GM12878 (cell line): ENCODE data around the gene GPR155. TPM values are rescaled to one million over a fixed set of nuclear protein-coding genes. Genes with fewer than 3 reads are reported as not detected.
A peak's percentile ranks its signal among the peaks of the same experiment; 100 is the strongest.

Experiments used
- ASH2L ChIP-seq: fragments of 300-600, 200-600 bp; sonication (generic); IDR thresholded peaks from 2 replicates; pipeline ENCODE4 v1.6.1; 2017; ENCODE audit warnings: low read depth, mild to moderate bottlenecking, borderline replicate concordance
- ESRRA ChIP-seq: IDR thresholded peaks from 2 replicates; pipeline ENCODE4 v1.6.1; 2012; ENCODE audit warnings: mild to moderate bottlenecking, low read length, improper control_type of control experiment
- MTA3 ChIP-seq: IDR thresholded peaks from 2 replicates; pipeline ENCODE4 v1.6.1; 2012; ENCODE audit warnings: low read length, inconsistent platforms, borderline replicate concordance
- NFYB ChIP-seq: IDR thresholded peaks from 2 replicates; pipeline ENCODE4 v1.6.1; 2011; ENCODE audit warnings: low read depth, mild to moderate bottlenecking, low read length, improper control_type of control experiment, moderate library complexity; ENCODE audit not compliant: insufficient read depth
- RCOR1 ChIP-seq: conservative IDR thresholded peaks from 2 replicates; pipeline ENCODE4 v1.6.1; 2012; ENCODE audit warnings: low read depth, low read length, improper control_type of control experiment
- SIN3A ChIP-seq: IDR thresholded peaks from 2 replicates; pipeline ENCODE4 v1.6.1; 2012; ENCODE audit warnings: low read depth, low read length, improper control_type of control experiment
- SP1 ChIP-seq: IDR thresholded peaks from one replicate; pipeline ENCODE4 v1.6.1; 2011; ENCODE audit warnings: low read depth, low read length
- SPI1 ChIP-seq: IDR thresholded peaks from 2 replicates; pipeline ENCODE4 v1.6.1; 2011; ENCODE audit warnings: low read depth, mild to moderate bottlenecking, low read length, moderate library complexity, borderline replicate concordance; ENCODE audit not compliant: insufficient read depth
- STAT3 ChIP-seq: IDR thresholded peaks from 2 replicates; pipeline ENCODE4 v1.6.1; 2011; ENCODE audit warnings: low read depth, low read length, improper control_type of control experiment
- SUPT20H ChIP-seq: IDR thresholded peaks from 2 replicates; pipeline ENCODE4 v1.6.1; 2011; ENCODE audit warnings: low read depth, mild to moderate bottlenecking, low read length, moderate library complexity, borderline replicate concordance; ENCODE audit not compliant: control insufficient read depth
- TCF7 ChIP-seq: IDR thresholded peaks from 2 replicates; pipeline ENCODE4 v1.6.1; 2014; ENCODE audit warnings: antibody characterized with exemption, borderline replicate concordance
- polyA plus RNA-seq, 11 experiments: library from polyadenylated mRNA; depleted of rRNA in 4 of 11; unstranded in 6 of 11; stranded (reverse) in 5 of 11; fragments of >200 nt; fragmentation: Nextera tagmentation in 4 of 11; fragmentation: Illumina TruSeq in 1 of 11; extraction: Ambion mirVana in 4 of 11; extraction: Trizol in 1 of 11; gene quantifications; 1 replicate in 1 of 11; 2 replicates in 10 of 11; pipeline versions ENCODE4 v1.2.1 to v1.2.3, GENCODE V29; 2011 to 2016; ENCODE audit warnings: inconsistent platforms in 2 of 11, missing spikeins in 2 of 11, low read depth in 1 of 11
- total RNA-seq, 4 experiments: library from RNA; depleted of rRNA in 3 of 4; stranded (reverse); fragments of >200 nt in 3 of 4; fragmentation: Illumina TruSeq in 1 of 4; extraction: Trizol in 1 of 4; gene quantifications; 2 replicates each; pipeline versions ENCODE4 v1.2.1 to v1.2.3, GENCODE V29; 2013 to 2021
- TF ChIP-seq, protein P1 (sequence below): IDR thresholded peaks from 2 replicates; pipeline ENCODE4 v1.6.1; 2012; ENCODE audit warnings: mild to moderate bottlenecking, low read depth, low read length
- TF ChIP-seq, protein P2 (sequence below): fragments of 450-650 bp; IDR thresholded peaks from 2 replicates; pipeline ENCODE4 v1.6.1; 2017; ENCODE audit warnings: mild to moderate bottlenecking, moderate library complexity
- TF ChIP-seq, protein P3 (sequence below): fragments of 450-650 bp; formaldehyde crosslinking; IDR thresholded peaks from 2 replicates; pipeline ENCODE4 v1.4.0; 2022; ENCODE audit warnings: mild to moderate bottlenecking, moderate library complexity
- TF ChIP-seq, protein P4 (sequence below): fragments of 450-650 bp; IDR thresholded peaks from 2 replicates; pipeline ENCODE4 v1.6.1; 2018; ENCODE audit warnings: borderline replicate concordance, mild to moderate bottlenecking; ENCODE audit not compliant: partially characterized antibody

The GPR155 gene
- total and polyA plus RNA-seq, 10 of the 15 experiments (the other 5 are each of a cell fraction or from before 2014, with no cell fraction given) = 0.53 to 3.0 (median 1.5) TPM

DNA sequence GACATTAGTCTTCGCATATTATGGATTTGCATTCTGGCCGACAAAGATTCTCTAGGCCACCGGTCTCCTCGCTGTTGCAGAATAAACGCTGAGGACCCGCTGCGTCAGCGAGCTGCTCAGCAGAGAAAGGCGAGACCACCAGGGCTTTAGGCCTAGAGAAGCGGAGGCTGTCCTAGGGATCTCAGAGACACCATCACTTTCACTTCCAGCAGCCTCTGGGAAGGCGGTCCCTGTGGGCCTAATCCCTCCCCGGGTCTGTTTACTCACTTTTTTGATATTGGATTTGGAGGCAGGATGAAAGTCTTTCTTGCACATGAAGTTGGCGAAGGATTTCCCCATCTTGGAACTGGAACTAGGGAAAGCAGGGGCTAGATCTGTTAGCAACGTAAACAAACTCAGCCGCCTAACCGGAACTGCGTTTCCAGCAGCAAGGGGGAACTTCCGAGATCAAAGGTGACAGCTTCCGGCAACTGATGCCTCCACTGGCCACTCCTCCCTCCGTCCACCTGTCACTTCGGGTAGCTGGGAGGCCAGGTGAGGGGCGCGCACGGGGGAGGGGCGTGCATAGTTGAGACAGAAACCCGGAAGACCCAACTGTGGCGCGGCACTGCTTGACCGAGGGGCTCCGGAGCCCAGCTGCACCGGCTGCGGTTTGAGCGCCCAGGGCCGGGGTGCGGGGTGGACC is 91.4 kb downstream of the GPR155 start, which contains the start of gene SCRN3 (continued):
- TF ChIP-seq SPI1 = peak; percentile 23; the same call in 1 of the 2 replicates
- TF ChIP-seq ESRRA = no peak
- TF ChIP-seq TCF7 = no peak
- TF ChIP-seq MTA3 = no peak
- TF ChIP-seq, protein P1, sequence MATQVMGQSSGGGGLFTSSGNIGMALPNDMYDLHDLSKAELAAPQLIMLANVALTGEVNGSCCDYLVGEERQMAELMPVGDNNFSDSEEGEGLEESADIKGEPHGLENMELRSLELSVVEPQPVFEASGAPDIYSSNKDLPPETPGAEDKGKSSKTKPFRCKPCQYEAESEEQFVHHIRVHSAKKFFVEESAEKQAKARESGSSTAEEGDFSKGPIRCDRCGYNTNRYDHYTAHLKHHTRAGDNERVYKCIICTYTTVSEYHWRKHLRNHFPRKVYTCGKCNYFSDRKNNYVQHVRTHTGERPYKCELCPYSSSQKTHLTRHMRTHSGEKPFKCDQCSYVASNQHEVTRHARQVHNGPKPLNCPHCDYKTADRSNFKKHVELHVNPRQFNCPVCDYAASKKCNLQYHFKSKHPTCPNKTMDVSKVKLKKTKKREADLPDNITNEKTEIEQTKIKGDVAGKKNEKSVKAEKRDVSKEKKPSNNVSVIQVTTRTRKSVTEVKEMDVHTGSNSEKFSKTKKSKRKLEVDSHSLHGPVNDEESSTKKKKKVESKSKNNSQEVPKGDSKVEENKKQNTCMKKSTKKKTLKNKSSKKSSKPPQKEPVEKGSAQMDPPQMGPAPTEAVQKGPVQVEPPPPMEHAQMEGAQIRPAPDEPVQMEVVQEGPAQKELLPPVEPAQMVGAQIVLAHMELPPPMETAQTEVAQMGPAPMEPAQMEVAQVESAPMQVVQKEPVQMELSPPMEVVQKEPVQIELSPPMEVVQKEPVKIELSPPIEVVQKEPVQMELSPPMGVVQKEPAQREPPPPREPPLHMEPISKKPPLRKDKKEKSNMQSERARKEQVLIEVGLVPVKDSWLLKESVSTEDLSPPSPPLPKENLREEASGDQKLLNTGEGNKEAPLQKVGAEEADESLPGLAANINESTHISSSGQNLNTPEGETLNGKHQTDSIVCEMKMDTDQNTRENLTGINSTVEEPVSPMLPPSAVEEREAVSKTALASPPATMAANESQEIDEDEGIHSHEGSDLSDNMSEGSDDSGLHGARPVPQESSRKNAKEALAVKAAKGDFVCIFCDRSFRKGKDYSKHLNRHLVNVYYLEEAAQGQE = no peak
- TF ChIP-seq SIN3A = peak; percentile 88; the same call in 1 of the 2 replicates
- TF ChIP-seq SP1 = peak; percentile 23
- TF ChIP-seq STAT3 = no peak
- TF ChIP-seq, protein P2, sequence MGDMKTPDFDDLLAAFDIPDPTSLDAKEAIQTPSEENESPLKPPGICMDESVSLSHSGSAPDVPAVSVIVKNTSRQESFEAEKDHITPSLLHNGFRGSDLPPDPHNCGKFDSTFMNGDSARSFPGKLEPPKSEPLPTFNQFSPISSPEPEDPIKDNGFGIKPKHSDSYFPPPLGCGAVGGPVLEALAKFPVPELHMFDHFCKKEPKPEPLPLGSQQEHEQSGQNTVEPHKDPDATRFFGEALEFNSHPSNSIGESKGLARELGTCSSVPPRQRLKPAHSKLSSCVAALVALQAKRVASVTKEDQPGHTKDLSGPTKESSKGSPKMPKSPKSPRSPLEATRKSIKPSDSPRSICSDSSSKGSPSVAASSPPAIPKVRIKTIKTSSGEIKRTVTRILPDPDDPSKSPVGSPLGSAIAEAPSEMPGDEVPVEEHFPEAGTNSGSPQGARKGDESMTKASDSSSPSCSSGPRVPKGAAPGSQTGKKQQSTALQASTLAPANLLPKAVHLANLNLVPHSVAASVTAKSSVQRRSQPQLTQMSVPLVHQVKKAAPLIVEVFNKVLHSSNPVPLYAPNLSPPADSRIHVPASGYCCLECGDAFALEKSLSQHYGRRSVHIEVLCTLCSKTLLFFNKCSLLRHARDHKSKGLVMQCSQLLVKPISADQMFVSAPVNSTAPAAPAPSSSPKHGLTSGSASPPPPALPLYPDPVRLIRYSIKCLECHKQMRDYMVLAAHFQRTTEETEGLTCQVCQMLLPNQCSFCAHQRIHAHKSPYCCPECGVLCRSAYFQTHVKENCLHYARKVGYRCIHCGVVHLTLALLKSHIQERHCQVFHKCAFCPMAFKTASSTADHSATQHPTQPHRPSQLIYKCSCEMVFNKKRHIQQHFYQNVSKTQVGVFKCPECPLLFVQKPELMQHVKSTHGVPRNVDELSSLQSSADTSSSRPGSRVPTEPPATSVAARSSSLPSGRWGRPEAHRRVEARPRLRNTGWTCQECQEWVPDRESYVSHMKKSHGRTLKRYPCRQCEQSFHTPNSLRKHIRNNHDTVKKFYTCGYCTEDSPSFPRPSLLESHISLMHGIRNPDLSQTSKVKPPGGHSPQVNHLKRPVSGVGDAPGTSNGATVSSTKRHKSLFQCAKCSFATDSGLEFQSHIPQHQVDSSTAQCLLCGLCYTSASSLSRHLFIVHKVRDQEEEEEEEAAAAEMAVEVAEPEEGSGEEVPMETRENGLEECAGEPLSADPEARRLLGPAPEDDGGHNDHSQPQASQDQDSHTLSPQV = no peak
- TF ChIP-seq, protein P3, sequence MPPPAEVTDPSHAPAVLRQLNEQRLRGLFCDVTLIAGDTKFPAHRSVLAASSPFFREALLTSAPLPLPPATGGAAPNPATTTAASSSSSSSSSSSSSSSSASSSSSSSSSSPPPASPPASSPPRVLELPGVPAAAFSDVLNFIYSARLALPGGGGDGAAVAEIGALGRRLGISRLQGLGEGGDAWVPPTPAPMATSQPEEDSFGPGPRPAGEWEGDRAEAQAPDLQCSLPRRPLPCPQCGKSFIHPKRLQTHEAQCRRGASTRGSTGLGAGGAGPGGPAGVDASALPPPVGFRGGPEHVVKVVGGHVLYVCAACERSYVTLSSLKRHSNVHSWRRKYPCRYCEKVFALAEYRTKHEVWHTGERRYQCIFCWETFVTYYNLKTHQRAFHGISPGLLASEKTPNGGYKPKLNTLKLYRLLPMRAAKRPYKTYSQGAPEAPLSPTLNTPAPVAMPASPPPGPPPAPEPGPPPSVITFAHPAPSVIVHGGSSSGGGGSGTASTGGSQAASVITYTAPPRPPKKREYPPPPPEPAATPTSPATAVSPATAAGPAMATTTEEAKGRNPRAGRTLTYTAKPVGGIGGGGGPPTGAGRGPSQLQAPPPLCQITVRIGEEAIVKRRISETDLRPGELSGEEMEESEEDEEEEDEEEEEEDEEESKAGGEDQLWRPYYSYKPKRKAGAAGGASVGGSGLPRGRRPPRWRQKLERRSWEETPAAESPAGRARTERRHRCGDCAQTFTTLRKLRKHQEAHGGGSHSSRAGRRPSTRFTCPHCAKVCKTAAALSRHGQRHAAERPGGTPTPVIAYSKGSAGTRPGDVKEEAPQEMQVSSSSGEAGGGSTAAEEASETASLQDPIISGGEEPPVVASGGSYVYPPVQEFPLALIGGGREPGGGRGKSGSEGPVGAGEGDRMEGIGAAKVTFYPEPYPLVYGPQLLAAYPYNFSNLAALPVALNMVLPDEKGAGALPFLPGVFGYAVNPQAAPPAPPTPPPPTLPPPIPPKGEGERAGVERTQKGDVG = no peak
- TF ChIP-seq, protein P4, sequence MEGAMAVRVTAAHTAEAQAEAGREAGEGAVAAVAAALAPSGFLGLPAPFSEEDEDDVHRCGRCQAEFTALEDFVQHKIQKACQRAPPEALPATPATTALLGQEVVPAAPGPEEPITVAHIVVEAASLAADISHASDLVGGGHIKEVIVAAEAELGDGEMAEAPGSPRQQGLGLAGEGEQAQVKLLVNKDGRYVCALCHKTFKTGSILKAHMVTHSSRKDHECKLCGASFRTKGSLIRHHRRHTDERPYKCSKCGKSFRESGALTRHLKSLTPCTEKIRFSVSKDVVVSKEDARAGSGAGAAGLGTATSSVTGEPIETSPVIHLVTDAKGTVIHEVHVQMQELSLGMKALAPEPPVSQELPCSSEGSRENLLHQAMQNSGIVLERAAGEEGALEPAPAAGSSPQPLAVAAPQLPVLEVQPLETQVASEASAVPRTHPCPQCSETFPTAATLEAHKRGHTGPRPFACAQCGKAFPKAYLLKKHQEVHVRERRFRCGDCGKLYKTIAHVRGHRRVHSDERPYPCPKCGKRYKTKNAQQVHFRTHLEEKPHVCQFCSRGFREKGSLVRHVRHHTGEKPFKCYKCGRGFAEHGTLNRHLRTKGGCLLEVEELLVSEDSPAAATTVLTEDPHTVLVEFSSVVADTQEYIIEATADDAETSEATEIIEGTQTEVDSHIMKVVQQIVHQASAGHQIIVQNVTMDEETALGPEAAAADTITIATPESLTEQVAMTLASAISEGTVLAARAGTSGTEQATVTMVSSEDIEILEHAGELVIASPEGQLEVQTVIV = no peak
- no peak for TF ChIP-seq SUPT20H
- no peak for TF ChIP-seq NFYB
- TF ChIP-seq RCOR1 = no peak
- no peak; the same call in 1 of the 2 replicates for TF ChIP-seq ASH2L
